Measurements from ENCODE around the gene ZFP64.

GRCh38 chr20:52103913-52104545, 87.5 kb downstream of the ZFP64 start:
- TF ChIP-seq CTCF (IDR thresholded peaks at IDR 0.05) (no peak), EZH2phosphoT487 (IDR thresholded peaks at IDR 0.05) (no peak)

Data from neural progenitor cell (in vitro differentiated cells).